Measurements from ENCODE around the gene LRRC46. TPM values are rescaled to one million over a fixed set of nuclear protein-coding genes. Genes with fewer than 3 reads are reported as not detected.

LRRC46 gene
- total RNA-seq, 1 experiment from 2014 or later: 0.39 TPM

DNA sequence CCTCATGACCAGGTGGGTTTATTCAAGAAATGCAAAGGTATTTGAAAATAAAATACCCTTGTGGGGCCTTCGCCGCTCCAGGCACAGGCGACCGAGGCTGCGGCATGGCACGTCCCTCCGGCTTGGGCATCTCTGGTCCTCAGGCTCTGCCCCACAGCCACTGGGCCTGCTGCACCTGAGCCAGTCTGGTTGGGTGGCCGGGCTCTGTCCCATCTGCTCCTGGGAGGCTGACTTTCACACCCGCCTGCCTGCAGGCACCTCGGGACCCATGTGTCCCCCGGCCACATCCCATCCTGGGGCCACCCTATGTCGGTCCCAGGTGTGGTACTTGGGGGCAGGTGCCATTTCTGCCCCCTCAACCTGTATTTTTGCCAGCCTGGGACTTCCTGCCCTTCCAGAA lies 30.8 kb upstream of the LRRC46 start (continued):
- TF ChIP-seq ATF6 (CRISPR knock-in tag; IDR thresholded peaks at IDR 0.05): no peak
- TF ChIP-seq OVOL2 (CRISPR knock-in tag; IDR thresholded peaks at IDR 0.05; ENCODE audit: borderline replicate concordance): no peak
- TF ChIP-seq E2F5 (CRISPR knock-in tag; IDR thresholded peaks at IDR 0.05): no peak
- no peak for TF ChIP-seq NFATC4 (CRISPR knock-in tag; IDR thresholded peaks at IDR 0.05)
- TF ChIP-seq NR1H2 (CRISPR knock-in tag; IDR thresholded peaks at IDR 0.05): no peak
- TF ChIP-seq, protein P1, sequence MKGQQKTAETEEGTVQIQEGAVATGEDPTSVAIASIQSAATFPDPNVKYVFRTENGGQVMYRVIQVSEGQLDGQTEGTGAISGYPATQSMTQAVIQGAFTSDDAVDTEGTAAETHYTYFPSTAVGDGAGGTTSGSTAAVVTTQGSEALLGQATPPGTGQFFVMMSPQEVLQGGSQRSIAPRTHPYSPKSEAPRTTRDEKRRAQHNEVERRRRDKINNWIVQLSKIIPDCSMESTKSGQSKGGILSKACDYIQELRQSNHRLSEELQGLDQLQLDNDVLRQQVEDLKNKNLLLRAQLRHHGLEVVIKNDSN (CRISPR knock-in tag; IDR thresholded peaks at IDR 0.05): no peak
- TF ChIP-seq, protein P2, sequence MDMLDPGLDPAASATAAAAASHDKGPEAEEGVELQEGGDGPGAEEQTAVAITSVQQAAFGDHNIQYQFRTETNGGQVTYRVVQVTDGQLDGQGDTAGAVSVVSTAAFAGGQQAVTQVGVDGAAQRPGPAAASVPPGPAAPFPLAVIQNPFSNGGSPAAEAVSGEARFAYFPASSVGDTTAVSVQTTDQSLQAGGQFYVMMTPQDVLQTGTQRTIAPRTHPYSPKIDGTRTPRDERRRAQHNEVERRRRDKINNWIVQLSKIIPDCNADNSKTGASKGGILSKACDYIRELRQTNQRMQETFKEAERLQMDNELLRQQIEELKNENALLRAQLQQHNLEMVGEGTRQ (CRISPR knock-in tag; IDR thresholded peaks at IDR 0.05): no peak
- no peak for TF ChIP-seq AFF4 (CRISPR knock-in tag; IDR thresholded peaks at IDR 0.05; ENCODE audit: borderline replicate concordance)
- no peak for TF ChIP-seq TP53 (CRISPR knock-in tag; IDR thresholded peaks at IDR 0.05)
- no peak for TF ChIP-seq ZNF138 (CRISPR knock-in tag; conservative IDR thresholded peaks at IDR 0.05)
- no peak for TF ChIP-seq IRF2 (CRISPR knock-in tag; IDR thresholded peaks at IDR 0.05; ENCODE audit: borderline replicate concordance, low read depth)
- no peak for TF ChIP-seq FOXP1 (CRISPR knock-in tag; IDR thresholded peaks at IDR 0.05; ENCODE audit: borderline replicate concordance)
- no peak for TF ChIP-seq ATF1 (CRISPR knock-in tag; IDR thresholded peaks at IDR 0.05)

DNA sequence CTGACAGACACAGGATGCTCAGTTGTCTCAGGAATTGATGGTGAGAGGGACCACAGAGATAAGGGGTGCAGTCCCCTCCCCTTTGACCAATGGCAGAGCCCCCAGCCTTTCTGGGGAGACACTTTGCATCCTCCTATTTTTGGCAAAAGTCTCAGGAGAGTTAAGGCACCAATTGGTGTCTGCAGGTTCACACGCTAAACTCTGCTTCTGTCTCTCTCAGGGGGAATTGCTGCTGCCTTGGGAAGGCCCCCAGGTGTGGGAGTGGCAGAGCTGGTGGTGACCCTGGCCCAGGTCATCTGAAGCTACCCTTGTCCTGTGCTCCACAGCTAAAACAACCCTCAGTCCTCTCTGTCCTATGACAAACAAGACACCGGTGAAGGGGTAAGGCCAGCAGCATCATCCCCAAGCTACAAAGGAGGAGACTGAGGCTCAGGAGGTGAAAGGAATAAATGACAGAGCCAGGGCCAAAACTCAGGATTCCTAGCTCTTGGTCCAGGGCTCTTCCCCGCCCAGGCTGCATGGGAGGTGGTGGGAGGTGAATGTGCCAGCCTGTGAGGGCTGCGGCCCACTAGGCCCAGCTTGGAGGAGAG lies 30.2 kb upstream of the LRRC46 start:
- H3K4me1 Mint-ChIP-seq: no peaks in the 10 kb centered on the region
- H3K36me3 Mint-ChIP-seq: no peaks in the 10 kb centered on the region
- no peak overlapping the region for H3K27ac Mint-ChIP-seq
- DNase-seq (ENCODE audit: low spot score) (no peak), ATAC-seq (no peak)
- no peak for TF ChIP-seq SP1 (CRISPR knock-in tag; conservative IDR thresholded peaks at IDR 0.05)
- TF ChIP-seq FOXP1 (CRISPR knock-in tag; IDR thresholded peaks at IDR 0.05; ENCODE audit: borderline replicate concordance): no peak
- TF ChIP-seq NFATC4 (CRISPR knock-in tag; IDR thresholded peaks at IDR 0.05): no peak
- TF ChIP-seq, protein P3, sequence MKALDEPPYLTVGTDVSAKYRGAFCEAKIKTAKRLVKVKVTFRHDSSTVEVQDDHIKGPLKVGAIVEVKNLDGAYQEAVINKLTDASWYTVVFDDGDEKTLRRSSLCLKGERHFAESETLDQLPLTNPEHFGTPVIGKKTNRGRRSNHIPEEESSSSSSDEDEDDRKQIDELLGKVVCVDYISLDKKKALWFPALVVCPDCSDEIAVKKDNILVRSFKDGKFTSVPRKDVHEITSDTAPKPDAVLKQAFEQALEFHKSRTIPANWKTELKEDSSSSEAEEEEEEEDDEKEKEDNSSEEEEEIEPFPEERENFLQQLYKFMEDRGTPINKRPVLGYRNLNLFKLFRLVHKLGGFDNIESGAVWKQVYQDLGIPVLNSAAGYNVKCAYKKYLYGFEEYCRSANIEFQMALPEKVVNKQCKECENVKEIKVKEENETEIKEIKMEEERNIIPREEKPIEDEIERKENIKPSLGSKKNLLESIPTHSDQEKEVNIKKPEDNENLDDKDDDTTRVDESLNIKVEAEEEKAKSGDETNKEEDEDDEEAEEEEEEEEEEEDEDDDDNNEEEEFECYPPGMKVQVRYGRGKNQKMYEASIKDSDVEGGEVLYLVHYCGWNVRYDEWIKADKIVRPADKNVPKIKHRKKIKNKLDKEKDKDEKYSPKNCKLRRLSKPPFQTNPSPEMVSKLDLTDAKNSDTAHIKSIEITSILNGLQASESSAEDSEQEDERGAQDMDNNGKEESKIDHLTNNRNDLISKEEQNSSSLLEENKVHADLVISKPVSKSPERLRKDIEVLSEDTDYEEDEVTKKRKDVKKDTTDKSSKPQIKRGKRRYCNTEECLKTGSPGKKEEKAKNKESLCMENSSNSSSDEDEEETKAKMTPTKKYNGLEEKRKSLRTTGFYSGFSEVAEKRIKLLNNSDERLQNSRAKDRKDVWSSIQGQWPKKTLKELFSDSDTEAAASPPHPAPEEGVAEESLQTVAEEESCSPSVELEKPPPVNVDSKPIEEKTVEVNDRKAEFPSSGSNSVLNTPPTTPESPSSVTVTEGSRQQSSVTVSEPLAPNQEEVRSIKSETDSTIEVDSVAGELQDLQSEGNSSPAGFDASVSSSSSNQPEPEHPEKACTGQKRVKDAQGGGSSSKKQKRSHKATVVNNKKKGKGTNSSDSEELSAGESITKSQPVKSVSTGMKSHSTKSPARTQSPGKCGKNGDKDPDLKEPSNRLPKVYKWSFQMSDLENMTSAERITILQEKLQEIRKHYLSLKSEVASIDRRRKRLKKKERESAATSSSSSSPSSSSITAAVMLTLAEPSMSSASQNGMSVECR (CRISPR knock-in tag; IDR thresholded peaks at IDR 0.05; ENCODE audit: borderline replicate concordance): no peak
- TF ChIP-seq CREM (CRISPR knock-in tag; IDR thresholded peaks at IDR 0.05): no peak
- TF ChIP-seq JAZF1 (CRISPR knock-in tag; IDR thresholded peaks at IDR 0.05): no peak
- TF ChIP-seq SMAD4 (CRISPR knock-in tag; IDR thresholded peaks at IDR 0.05): no peak
- ChIA-PET CTCF (interaction anchor here (0.6 to 1.7 kb wide), 5 partner anchors 20 to 211 kb away, joined by 3 to 6 read pairs (median 3); partner anchors contain the start of gene OSBPL7), POLR2A (interaction anchor here (1.3 kb wide), 1 partner anchor 11 kb away, joined by 3 read pairs; no protein-coding TSS in a partner anchor)
- no peak overlapping the region for H3K4me3 Mint-ChIP-seq
- H3K27me3 Mint-ChIP-seq (ENCODE audit: low read depth): peaks cover 2% of the 10 kb centered on the region; the same call in 1 of the 2 replicates
- no peaks in the 10 kb centered on the region for H3K9me3 Mint-ChIP-seq
